ENCODE measurements around the gene RBM43. TPM values are rescaled to one million over a fixed set of nuclear protein-coding genes. Genes with fewer than 3 reads are reported as not detected.

RBM43 gene
- total RNA-seq, 2 experiments from 2014 or later, result 3.4 to 3.5 TPM

DNA sequence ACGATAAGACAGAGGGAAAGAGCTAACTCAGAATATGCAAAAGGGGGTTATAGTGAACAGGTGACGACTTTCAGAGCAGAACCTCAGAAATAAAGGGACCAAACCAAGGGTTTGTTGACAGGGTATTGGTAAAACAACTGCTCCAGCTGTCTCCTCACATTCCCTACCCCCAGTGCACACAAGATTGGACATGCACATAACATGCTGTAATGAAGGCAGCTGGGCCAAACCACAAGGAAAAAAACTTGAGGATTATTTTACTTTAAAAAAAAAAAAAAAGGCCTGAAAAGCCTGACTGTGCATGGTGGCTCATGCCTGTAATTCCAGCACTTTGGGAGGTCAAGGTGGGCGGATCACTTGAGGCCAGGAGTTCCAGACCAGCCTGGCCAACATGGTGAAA, 3.5 kb downstream of the RBM43 start:
- no peak for ATAC-seq
- ChIA-PET CTCF (no interaction called here), POLR2A (no interaction called here)
- H3K27me3 Mint-ChIP-seq, result no peaks in the 10 kb centered on the region
- peaks cover 25% of the 10 kb centered on the region for H3K4me1 Mint-ChIP-seq (ENCODE audit: low read depth)
- no peak overlapping the region for H3K27ac Mint-ChIP-seq
- DNase-seq, result no peak
- TF ChIP-seq, protein P1, sequence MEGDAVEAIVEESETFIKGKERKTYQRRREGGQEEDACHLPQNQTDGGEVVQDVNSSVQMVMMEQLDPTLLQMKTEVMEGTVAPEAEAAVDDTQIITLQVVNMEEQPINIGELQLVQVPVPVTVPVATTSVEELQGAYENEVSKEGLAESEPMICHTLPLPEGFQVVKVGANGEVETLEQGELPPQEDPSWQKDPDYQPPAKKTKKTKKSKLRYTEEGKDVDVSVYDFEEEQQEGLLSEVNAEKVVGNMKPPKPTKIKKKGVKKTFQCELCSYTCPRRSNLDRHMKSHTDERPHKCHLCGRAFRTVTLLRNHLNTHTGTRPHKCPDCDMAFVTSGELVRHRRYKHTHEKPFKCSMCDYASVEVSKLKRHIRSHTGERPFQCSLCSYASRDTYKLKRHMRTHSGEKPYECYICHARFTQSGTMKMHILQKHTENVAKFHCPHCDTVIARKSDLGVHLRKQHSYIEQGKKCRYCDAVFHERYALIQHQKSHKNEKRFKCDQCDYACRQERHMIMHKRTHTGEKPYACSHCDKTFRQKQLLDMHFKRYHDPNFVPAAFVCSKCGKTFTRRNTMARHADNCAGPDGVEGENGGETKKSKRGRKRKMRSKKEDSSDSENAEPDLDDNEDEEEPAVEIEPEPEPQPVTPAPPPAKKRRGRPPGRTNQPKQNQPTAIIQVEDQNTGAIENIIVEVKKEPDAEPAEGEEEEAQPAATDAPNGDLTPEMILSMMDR (IDR thresholded peaks at IDR 0.05), result no peak
- H3K4me3 Mint-ChIP-seq, result no peak overlapping the region
- H3K36me3 Mint-ChIP-seq (ENCODE audit: low read depth), result peaks cover 4% of the 10 kb centered on the region
- H3K9me3 Mint-ChIP-seq, result no peaks in the 10 kb centered on the region
- intact Hi-C loops (cut with micrococcal nuclease), result no loop called here

GRCh38 chr2:151252646-151253045, 9.0 kb downstream of the RBM43 start:
- no peaks in the 10 kb centered on the region for H3K27me3 Mint-ChIP-seq
- peaks cover 20% of the 10 kb centered on the region for H3K9me3 Mint-ChIP-seq
- TF ChIP-seq, protein P1 (IDR thresholded peaks at IDR 0.05), result no peak
- H3K27ac Mint-ChIP-seq, result no peak overlapping the region
- peaks cover 43% of the 10 kb centered on the region for H3K36me3 Mint-ChIP-seq (ENCODE audit: low read depth)
- ChIA-PET POLR2A (no interaction called here), CTCF (no interaction called here)
- peaks cover 9% of the 10 kb centered on the region for H3K4me1 Mint-ChIP-seq (ENCODE audit: low read depth)
- intact Hi-C loops (cut with micrococcal nuclease), result no loop called here
- H3K4me3 Mint-ChIP-seq, result no peak overlapping the region
- no peak for DNase-seq
- ATAC-seq, result no peak

- TF ChIP-seq, protein P1 (IDR thresholded peaks at IDR 0.05), result no peak
- intact Hi-C loops (cut with micrococcal nuclease), result no loop called here
- Mint-ChIP-seq H3K27me3 (no peaks in the 10 kb centered on the region), H3K4me1 (ENCODE audit: low read depth) (peaks cover 5% of the 10 kb centered on the region), H3K9me3 (peaks cover 21% of the 10 kb centered on the region), H3K4me3 (no peak overlapping the region), H3K36me3 (ENCODE audit: low read depth) (peaks cover 43% of the 10 kb centered on the region), H3K27ac (no peak overlapping the region)
- ChIA-PET POLR2A (no interaction called here), CTCF (interaction anchor here (2.0 kb wide), 1 partner anchor 12 kb away, joined by 11 read pairs; no protein-coding TSS in a partner anchor)
- no peak for DNase-seq
- ATAC-seq, result no peak
These were observed 10.7 kb downstream of the RBM43 start for GRCh38 chr2:151251012-151251411.

GRCh38 chr2:151247432-151247831, 14.2 kb downstream of the RBM43 start:
- DNase-seq, result no peak
- H3K4me3 Mint-ChIP-seq, result no peak overlapping the region
- intact Hi-C loops (cut with micrococcal nuclease), result no loop called here

GRCh38 chr2:151246152-151246551, 15.5 kb downstream of the RBM43 start:
- intact Hi-C loops (cut with micrococcal nuclease), result no loop called here
- Mint-ChIP-seq H3K27me3 (no peaks in the 10 kb centered on the region), H3K4me3 (no peak overlapping the region), H3K9me3 (peaks cover 31% of the 10 kb centered on the region), H3K36me3 (ENCODE audit: low read depth) (peaks cover 30% of the 10 kb centered on the region), H3K27ac (no peak overlapping the region), H3K4me1 (ENCODE audit: low read depth) (no peaks in the 10 kb centered on the region)
- TF ChIP-seq, protein P1 (IDR thresholded peaks at IDR 0.05), result no peak
- ChIA-PET CTCF (interaction anchor here (1.5 kb wide), 1 partner anchor 15 kb away, joined by 3 read pairs; no protein-coding TSS in a partner anchor), POLR2A (no interaction called here)
- DNase-seq, result no peak
- ATAC-seq, result no peak

More at GRCh38 chr2:151247432-151247831, 14.2 kb downstream of the RBM43 start:
- Mint-ChIP-seq H3K36me3 (ENCODE audit: low read depth) (peaks cover 41% of the 10 kb centered on the region), H3K4me1 (ENCODE audit: low read depth) (no peaks in the 10 kb centered on the region), H3K27me3 (no peaks in the 10 kb centered on the region), H3K27ac (no peak overlapping the region), H3K9me3 (peaks cover 31% of the 10 kb centered on the region)
- TF ChIP-seq, protein P1 (IDR thresholded peaks at IDR 0.05), result no peak
- ATAC-seq, result no peak
- ChIA-PET POLR2A (no interaction called here), CTCF (interaction anchor here (2.4 kb wide), 1 partner anchor 9 kb away, joined by 10 read pairs; no protein-coding TSS in a partner anchor)
